Right renal cortex interstitium (tissue), 3 donors: ENCODE data around the gene OR51I2. TPM values are rescaled to one million over a fixed set of nuclear protein-coding genes. Genes with fewer than 3 reads are reported as not detected.

Experiments
- DNase-seq, 3 donors: peaks; one replicate each; pipeline ENCODE4 v3.0.0-alpha.2; 2013; ENCODE audit warnings: low read depth in 3 of 3, low spot score in 2 of 3
- polyA plus RNA-seq, 3 donors: library from polyadenylated mRNA; unstranded; fragments of 120-200 nt; gene quantifications; one replicate each; pipeline ENCODE4 v1.2.1, GENCODE V29; 2013; ENCODE audit not compliant: insufficient read length in 3 of 3

The OR51I2 gene, protein sequence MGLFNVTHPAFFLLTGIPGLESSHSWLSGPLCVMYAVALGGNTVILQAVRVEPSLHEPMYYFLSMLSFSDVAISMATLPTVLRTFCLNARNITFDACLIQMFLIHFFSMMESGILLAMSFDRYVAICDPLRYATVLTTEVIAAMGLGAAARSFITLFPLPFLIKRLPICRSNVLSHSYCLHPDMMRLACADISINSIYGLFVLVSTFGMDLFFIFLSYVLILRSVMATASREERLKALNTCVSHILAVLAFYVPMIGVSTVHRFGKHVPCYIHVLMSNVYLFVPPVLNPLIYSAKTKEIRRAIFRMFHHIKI
- not detected for polyA plus RNA-seq

GRCh38 chr11:5449023-5449422 lies at the start of gene OR51I2:
TSS of gene OR51I2 (plus strand) at chr11:5449323. CDS start at chr11:5453489, 4,166 bp downstream.
- no peak for DNase-seq

DNA sequence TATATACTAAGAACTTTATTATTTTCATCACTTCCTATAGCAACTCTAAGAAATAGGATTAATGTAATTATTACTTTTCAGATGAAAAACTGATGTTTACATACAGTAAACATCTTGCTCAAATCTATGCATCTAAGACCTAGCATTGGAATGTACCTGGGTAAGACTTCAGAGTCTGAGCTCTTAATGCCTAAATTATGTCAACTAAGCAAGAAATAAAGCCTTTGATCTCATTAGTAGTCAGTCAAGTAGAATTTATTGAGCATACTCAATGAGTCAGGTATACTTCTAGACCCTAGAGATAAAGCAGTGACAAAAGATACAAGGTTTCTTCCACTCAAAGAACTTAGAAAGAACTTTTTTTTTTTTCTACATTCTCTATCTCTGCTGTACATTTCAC lies 44.0 kb upstream of the OR51I2 start:
- DNase-seq: no peak

DNA sequence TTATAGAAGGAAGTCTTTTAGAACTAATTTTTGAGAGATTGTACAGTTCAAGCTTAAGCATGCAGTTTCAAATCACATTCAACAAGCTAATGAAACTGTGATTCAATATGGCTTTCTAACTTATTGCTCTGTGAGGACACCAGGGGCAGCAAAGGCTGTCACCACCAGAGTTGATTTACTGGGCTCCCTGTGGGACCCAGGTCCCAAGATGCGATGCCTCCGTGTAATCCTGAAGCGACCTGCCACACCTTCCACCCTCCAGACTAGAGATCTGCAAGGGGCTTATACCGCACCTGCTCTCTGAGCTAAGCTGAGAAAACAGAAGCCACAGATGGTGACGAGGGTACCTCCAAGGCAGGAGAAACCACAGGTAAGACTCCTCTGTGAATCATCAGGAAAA lies 28.1 kb upstream of the OR51I2 start:
- no peak for DNase-seq

DNA sequence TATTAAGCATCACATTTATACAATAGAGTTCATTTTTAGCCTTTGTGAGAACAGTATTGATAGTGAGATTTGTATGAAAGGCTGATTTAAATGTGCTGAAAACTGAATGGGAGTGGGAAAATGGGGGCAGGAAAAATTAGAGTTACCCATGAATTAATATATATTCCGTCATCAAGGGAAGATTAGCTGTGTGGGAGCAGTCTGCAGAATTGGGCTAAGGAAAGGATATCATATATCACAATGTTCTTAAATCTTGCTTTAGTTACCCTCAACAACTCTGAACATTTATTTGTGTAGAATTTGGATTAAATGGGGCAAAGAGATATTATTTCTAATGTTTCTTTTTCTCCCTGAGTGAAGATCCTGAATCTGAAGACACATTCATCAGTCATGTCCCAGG lies 27.3 kb upstream of the OR51I2 start, which contains the start of gene OR51Q1:
TSS of gene OR51Q1 (plus strand) at position 301 of the 400 bp plus-strand sequence. CDS start at position 391, 90 bp downstream.
- no peak for DNase-seq

GRCh38 chr11:5423131-5423530 lies 26.0 kb upstream of the OR51I2 start:
- no peak for DNase-seq

- no peak for DNase-seq
Measured at GRCh38 chr11:5441414-5441813, 7.7 kb upstream of the OR51I2 start, which contains the start of gene OR51I1. TSS of gene OR51I1 (minus strand) at chr11:5441514. CDS start at chr11:5441514, 0 bp downstream.

- DNase-seq: no peak
Measured at GRCh38 chr11:5443835-5444393, 5.2 kb upstream of the OR51I2 start.

DNA sequence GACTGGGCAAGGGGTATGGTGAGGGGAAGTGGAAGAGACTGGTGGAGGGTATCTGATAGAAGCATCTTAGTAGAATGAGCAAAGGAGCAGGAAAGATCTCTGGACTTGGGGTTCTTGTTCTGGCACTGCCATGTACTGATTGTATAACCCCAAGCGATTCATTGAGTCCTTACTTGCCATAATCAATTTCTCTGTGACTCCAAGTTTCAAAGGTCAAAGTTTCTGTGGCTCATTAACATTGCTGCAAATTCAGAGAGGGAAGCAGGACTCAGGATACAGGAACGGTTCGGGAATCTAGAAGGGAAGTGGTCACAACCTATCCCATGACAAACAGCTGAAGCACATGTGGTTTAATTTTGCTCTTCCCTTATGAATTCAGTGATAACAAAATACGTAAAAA lies 309 bp downstream of the OR51I2 start:
- no peak for DNase-seq

DNA sequence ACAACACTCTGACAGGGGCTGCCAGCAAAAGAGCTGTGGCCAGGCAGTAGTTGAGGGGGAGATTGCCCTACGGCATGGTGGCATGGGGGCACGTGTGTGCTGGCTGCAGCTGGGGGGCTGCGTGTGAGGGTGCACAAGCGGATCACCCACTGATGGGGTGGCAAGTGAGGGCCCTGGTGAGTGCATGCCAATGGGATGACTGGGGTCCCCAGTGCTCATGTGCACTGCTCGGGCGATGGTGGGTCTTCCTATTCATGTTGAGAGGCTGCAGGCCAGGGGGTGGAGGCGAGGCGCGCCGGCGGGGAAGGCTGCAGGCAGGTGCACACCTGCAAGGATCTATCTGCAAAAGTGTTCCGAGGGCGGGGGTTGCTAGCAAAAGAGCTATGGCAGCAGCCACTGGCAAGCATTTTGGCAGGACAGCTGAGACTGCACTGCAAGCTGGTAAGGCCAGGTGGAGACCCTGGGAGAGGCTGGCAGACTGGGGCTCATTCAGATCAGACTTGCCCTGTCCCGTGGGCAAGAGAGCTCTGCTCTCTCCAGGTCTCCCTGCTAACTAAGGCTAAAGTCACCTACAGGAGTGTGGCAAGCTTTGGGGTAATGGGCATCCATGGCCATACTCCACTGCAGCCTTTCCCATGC lies 12.0 kb downstream of the OR51I2 start:
- no peak for DNase-seq

DNA sequence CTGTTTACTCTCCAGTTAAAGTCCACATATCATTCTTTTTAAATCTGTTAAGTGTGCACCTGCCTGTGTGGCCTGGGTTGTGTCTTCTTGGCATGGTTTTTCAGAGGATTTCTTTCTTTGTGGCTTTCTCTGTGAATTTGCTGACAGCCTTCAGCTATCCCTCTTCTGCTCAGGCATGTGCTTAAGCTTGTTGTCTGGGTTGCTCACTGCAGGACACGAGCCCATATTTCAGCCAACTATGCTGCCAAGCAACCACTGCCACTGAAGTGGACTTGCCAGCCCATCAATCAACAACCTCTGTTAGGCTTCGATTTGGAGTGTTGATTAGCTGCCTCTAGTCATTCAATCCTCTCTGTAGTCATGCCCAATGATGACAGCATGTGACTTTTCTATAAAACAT lies 18.4 kb downstream of the OR51I2 start:
- DNase-seq: no peak

GRCh38 chr11:5473921-5474320 lies 24.8 kb downstream of the OR51I2 start:
- no peak for DNase-seq

DNA sequence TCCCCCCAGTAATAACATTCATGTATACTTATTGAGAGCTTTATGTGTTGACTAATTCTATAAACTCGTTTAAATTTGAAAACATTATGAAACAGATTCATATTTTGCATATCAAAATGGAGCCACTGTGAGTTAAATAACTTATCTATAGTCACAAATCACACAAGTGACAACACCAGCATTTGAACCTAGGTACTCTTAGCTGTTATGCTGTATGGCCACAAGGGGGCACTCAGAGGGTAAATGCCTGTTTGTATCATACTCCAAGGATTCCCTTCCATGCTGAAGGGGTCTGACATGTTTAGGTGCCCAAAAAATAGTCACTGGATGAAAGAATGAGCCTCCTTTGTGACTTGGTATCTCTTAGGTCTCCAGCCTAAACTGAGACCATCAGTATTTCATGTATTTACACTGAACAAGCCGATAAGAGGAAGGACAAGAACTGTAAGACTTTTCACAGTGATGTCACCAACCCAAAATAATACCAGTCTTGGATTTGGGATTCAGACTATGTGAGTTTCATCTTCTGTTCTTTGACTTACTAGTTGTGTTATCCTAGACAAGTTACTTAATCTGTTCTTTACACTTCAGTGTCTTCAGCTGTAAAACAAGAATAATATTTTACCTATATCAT lies 27.2 kb downstream of the OR51I2 start:
- DNase-seq: peak in 2 of 3 donors; percentile 2 to 3

- DNase-seq: no peak
Measured at GRCh38 chr11:5486003-5486402, 36.9 kb downstream of the OR51I2 start.

- DNase-seq: no peak
Measured at GRCh38 chr11:5486421-5486820, 37.3 kb downstream of the OR51I2 start.

GRCh38 chr11:5488385-5488784 lies 39.3 kb downstream of the OR51I2 start, which contains the start of gene OR52D1:
TSS of gene OR52D1 (plus strand) at chr11:5488685. CDS start at chr11:5488707, 22 bp downstream.
- no peak for DNase-seq

GRCh38 chr11:5488798-5489399 lies 39.8 kb downstream of the OR51I2 start:
- no peak for DNase-seq

GRCh38 chr11:5489576-5490357 lies 40.6 kb downstream of the OR51I2 start:
- DNase-seq: no peak

GRCh38 chr11:5499671-5500070 lies 50.5 kb downstream of the OR51I2 start:
- no peak for DNase-seq

GRCh38 chr11:5500393-5500801 lies 51.3 kb downstream of the OR51I2 start:
- no peak for DNase-seq

GRCh38 chr11:5504403-5504921 lies 55.3 kb downstream of the OR51I2 start:
- peak in 1 of 3 donors; percentile 3 for DNase-seq
